Stimulated activated naive CD8-positive, alpha-beta T cell treated with anti-CD3 and anti-CD28 coated beads, Interleukin-15, Interleukin-2, amounts not matched to agents 100 U/mL and 50 U/mL, for 24 hours (primary cell): ENCODE data around the gene BMAL2.

Experiments
- ATAC-seq: fragments of 150-1000 bp; cut with Tn5 transposase; one replicate; pipeline ENCODE4 v1.10.0; 2021
- DNase-seq: peaks from one replicate; pipeline ENCODE4 v3.0.0; 2021

The BMAL2 gene

GRCh38 chr12:27355979-27356378 lies 23.3 kb downstream of the BMAL2 start:
- DNase-seq = no peak

GRCh38 chr12:27359578-27360340 lies 27.1 kb downstream of the BMAL2 start:
- no peak for ATAC-seq
- no peak for DNase-seq

More at GRCh38 chr12:27355979-27356378, 23.3 kb downstream of the BMAL2 start:
- ATAC-seq = no peak

GRCh38 chr12:27361372-27361771 lies 28.7 kb downstream of the BMAL2 start:
- DNase-seq = no peak

DNA sequence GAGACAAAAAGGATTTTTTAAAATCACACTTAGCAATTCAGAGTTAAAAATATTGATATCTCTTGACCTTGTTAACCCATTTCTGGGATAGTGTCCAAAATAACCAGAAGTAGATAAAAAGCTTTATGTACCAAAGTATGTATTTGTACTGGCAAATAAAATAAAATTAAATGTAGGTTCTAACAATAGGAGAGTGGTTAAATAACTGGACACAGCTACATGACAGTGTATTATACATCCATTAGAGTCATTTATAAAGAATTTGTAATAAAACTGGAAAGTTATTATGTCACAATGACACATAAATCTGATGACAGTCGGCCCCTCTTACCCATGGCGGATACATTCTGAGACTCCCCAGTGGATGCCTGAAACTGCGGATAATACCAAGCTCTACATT lies 34.0 kb downstream of the BMAL2 start:
- ATAC-seq (no peak), DNase-seq (no peak)

More at GRCh38 chr12:27361372-27361771, 28.7 kb downstream of the BMAL2 start:
- no peak for ATAC-seq

GRCh38 chr12:27367078-27367477 lies 34.4 kb downstream of the BMAL2 start:
- ATAC-seq (no peak), DNase-seq (no peak)

GRCh38 chr12:27382171-27382795 lies 49.6 kb downstream of the BMAL2 start:
- ATAC-seq (no peak), DNase-seq (no peak)
